Glomerular visceral epithelial cell (primary cell): Measurements from ENCODE around the gene OR2C1.

ENCODE experiments used
- DNase-seq: peaks from one replicate; pipeline ENCODE4 v3.0.0-alpha.2; 2016; ENCODE audit errors: extremely low spot score

Gene OR2C1

DNA sequence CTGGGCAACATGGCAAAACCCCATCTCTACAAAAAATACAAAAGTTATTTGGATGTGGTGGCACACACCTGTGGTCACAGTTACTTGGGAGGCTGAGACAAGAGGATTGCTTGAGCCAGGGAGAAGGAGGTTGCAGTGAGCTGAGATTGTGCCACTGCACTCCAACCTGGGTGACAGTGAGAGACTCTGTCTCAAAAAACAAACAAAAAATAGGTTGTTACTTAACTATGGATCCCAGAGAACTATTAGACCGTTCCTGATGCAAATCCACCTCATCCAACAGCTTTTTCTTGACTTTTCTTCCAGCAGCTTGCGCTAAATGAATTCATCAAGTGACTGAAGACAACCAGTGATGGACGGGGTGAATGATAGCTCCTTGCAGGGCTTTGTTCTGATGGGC, at the start of gene OR2C1:
Gene OR2C1, plus strand, starts transcription at position 301 of the 400 bp plus-strand sequence. Its CDS starts 52 bp downstream, at position 353.
- no peak for DNase-seq

DNA sequence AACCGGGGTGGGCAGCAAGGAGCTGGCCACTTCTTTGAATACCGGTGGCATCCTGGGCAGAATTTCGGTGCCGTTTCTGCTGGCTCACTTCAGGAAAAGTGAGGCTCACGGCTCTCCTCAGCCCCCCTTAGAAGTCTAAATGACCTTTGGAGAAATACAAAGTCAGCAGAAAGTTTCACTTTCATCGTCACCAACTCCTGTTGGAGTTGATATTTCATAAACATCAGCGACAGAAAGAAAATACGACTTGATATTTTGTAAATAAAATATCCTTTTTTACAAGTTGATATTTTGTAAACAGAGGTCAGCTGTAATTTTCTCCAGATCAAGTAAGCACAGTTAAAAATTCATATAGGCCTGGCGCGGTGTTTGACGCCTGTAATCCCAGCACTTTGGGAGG, 49.6 kb upstream of the OR2C1 start:
- no peak for DNase-seq

DNA sequence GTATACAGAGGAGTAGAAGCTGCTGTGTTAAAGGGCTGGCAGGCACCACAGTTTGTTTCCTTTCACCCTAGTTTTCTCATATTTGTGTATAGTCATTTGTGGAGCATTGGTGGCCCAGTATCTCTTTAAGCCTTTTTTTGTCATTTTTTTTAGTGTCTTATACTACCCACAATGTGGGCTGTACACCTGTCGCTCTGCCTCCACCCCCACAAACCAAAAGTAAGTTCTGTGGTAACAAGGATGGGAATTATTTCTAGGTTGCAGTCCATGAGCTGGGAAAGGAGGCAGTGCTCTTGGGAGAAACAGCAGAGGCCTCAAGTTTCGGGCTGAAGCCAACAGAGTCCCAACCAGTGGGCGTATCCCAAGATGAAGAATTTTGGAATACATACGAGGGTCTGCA, 44.2 kb upstream of the OR2C1 start:
- DNase-seq = no peak

DNA sequence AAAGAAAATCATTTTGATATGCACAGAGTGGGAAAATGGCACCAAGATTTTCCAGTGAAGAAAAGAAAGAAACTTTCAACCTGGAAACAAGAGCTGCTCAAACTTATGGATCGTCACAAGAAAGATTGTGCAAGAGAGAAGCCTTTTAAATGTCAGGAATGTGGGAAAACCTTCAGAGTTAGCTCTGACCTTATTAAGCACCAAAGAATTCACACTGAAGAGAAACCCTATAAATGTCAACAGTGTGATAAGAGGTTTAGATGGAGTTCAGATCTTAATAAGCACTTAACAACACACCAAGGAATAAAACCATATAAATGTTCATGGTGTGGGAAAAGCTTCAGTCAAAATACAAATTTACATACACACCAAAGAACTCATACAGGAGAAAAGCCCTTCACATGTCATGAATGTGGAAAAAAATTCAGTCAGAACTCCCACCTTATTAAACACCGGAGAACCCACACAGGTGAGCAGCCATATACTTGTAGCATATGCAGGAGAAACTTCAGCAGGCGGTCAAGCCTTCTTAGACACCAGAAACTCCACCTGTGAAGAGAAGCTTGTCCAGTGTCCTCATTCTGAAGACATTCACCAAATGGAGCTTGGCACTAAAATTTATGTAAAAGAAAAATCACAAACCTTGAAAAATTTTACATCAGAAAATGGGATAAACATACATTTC, 38.2 kb upstream of the OR2C1 start:
- no peak for DNase-seq

DNA sequence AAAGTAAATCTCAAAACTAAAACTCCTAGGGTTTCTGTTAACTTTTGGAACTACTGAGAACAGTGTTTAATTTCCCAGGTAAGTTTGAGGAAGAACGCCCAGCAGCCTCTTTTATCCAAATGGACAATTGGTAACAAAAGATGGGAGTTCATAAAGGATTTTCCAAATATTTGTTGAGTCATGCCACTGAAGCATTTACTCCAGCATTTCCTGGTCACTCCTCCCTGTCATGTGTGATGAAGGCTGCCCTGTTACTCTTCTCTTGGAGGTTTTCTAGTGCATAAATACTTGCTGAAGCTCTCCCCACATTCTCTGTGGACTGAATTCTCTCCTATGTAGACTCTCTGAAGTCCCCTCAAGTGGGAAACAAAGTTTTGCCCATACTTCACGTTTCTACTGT, 33.9 kb upstream of the OR2C1 start:
- DNase-seq = no peak

DNA sequence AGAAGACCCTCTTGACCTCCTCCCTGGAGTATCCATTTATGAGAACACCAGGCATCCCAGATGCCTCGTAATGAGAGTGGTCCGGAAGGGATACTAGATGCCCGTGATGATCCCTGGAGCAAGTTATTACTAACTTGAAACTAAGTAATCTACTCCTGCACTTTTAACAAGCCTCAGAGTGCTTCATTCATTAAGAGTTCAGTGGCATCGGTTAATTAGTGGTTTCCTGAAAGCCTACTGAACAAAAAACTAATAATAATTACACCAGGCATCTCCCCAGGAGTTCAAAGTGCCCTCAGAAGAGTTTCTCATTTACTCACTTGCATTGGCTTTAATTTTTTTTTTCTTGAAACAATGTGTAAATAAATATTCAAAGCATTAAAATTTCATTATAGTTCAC, 28.2 kb upstream of the OR2C1 start:
- DNase-seq = no peak

DNA sequence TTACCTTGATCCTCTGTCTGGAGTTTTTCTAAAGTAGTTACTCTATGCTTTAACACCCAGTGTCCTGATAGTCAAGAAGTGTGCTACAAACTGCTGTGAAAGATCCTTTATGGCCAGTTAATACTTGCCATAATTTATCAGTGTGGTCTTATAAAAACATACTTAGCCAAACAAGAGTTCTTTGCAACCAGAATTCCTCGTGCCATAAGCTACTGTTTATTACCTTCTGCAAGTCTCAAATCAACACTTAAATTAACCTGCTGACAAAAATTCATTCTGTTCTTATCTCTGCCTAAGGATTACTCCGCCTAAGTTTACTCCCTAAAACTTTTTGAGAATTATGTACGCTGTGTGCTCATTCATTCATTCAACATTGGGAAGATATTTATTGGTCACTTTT, 27.6 kb upstream of the OR2C1 start:
- no peak for DNase-seq

DNA sequence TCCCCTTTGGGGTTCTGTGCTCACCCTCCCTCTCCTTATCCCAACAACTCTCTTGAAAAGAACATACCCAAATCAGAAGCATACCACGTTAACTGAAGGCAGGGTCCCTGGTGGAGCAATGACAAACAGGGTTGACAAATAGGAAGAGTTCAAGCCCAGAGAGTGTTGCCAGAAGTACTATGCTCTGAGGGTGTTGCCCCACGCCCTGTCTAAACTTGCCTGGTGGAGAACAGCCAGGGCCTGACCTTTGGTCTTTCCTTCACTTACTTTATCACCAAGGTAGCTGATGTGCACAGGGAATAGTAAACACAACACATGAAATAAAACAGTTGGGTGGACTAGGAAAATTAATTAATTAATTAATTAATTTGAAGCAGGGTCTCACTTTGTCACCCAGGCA, 27.0 kb upstream of the OR2C1 start:
- DNase-seq = no peak

DNA sequence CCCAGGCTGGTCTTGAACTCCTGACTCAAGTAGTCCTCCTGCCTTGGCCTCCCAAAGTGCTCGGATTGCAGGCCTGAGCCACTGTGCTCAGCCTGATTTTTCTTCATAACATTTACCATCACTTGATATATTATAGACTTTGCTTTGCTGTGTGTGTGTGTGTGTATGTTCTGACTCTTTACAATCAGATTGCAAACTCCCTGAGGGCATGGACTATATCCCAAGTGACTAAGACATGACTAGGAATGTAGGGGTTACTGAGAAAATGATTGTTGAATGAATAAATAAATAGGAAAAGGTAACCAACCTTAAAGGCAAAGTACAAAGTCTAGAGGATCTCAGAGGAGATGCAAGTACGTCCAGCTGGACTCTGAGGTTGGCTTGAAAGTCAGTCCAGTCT, 9.6 kb upstream of the OR2C1 start:
- no peak for DNase-seq

DNA sequence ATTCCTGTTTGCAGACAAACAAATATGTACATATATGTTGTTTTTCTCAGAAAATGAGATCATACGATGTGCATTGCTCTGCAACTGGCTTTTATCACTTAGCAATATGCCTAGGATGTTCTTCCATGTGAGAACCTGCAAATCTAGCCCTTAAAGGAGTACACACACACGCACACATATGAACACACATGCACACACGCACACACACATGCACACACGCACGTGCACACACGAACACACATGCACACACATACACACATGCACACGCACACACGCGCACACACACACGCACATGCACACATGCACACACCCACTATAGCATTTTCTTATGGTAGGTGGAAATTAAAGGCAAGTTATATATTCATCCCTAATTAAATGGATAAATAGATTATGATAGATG, 8.1 kb upstream of the OR2C1 start:
- DNase-seq = no peak

DNA sequence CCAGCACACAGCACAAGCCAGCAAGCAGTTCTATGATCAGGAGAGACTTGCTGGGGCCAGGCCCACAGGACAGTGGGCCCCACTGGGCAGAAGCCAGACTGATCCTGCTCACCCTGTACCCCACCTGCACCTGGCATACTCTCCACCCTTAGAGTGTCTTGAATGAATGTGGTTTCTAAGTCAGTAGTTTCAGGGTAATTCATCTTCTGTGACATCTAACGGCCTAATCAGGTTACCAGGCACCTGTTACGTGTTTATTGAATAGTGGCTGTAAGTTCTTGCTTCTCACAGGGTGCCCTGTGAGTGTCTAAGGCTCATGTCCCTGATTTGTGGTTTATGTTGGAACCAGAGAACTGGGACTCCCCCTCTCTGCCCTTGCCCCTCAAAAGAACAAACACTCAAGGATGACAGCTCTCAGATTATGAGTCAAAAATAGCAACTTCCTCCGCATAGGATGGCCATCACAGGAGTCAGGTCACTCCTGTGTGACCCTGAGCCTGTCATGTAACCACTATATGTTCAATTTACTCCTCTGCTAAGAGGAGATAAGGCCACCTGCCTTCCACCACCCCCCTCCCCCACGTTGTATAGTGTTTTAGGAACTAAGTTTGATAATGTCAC, 7.0 kb upstream of the OR2C1 start:
- DNase-seq = no peak

DNA sequence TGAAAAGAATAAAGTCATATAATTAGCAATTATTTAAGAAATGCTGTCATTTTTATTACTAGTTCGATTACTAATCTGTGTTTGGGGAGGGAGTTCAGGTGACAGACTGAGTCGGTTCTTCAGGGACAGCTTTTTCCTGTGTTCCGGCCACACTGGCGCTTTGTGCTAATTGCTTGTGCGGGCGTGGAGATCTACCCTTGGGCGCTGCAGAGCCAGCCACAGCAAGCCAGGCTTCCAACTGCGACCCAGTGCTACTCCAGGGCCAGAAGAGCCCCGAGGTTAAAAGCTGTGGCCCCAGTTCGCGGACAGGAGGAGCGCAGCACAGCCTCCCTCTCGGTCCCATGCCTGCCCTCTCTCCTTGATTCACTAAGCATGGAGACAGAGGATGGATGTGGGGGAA, 6.5 kb upstream of the OR2C1 start:
- no peak for DNase-seq

DNA sequence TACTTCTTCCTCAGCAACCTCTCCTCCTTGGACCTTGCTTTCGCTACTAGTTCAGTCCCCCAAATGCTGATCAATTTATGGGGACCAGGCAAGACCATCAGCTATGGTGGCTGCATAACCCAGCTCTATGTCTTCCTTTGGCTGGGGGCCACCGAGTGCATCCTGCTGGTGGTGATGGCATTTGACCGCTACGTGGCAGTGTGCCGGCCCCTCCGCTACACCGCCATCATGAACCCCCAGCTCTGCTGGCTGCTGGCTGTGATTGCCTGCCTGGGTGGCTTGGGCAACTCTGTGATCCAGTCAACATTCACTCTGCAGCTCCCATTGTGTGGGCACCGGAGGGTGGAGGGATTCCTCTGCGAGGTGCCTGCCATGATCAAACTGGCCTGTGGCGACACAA, 429 bp downstream of the OR2C1 start:
- DNase-seq = no peak

DNA sequence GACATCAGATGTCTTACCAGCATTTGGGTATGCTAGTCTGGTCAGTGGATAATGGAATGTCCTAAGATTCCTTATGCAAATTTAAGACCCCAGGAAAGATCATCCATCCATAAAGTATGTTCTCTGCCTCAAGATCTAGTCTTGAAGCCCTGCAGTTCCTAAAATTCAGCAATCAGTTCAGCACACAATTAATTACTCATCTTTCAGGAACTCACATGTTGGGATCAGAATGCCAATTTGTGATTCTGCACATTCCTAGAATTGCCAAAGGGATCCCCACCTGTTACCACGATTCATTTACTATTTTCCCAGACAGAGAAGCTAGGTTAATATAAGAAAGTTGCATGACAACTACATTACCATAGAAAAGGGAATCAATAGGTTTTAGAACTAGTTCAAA, 3.2 kb downstream of the OR2C1 start:
- peak; percentile 36 for DNase-seq

DNA sequence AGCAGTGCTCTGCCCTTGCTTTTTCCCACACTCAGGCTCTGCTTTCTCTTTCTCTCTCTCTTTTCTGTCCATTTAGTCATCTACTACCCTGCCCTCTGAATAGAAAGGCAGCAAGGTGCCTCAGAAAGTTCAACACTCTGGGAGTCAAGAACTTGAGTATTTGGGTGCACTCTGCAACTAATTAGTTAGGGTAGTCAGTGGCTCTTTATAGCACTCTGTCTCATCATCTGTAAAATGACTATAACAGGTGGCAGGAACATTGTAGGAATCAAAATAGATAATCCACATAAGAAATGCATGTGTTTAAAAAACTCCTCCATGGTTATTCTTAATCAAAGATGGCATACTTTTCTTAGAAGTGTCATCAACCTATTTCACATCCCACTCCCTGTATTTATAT, 7.2 kb downstream of the OR2C1 start:
- no peak for DNase-seq

DNA sequence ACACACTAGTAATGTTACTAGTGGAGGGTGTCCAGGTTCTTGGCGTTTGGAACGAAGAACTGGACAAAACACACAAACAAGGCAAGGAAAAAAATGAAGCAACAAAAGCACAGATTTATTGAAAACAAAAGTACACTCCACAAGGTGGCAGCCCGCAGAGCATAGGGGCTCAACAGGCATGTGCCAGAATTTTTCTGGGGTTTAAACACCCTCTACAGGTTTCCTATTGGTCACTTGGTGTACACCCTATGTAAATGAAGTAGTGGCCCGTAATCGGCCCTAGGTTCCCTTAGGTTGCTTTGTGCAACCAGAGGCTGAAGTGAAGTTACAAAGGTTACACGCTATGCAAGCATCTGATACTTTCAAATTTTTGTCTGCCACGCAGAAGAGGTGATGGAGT, 8.1 kb downstream of the OR2C1 start:
- DNase-seq = no peak

DNA sequence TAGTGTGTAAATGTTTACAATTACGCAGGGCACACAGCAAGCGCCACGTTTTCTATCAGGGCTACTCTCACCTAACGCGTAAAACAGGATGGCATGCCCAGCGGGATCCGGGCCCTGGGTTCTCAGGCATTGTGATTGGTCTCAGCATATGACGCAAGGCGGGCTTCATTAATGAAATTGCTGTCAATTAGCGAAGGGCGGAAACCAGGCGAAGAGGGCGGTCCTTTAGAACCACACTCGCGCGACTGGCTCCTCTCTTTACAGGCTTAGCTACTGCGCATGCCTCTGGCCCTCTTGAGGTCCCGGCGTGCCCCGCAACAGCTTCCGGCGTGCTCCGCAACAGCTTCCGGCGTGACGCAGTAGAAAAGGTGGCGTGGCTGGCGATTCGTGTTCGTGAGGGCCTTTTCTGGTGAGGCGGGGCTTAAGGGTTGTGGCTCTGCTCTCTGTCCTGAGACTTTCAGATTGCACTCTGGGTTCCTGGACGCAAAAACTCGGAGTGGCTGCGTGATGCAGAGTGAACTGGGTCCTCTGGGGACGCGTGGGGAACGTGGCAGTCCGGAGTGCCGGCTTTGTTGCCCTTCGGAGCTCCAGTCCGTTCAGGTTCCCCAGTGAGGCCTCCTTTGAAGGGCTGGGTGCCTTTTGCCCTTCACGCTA, 9.2 kb downstream of the OR2C1 start:
- DNase-seq = peak; percentile 84

DNA sequence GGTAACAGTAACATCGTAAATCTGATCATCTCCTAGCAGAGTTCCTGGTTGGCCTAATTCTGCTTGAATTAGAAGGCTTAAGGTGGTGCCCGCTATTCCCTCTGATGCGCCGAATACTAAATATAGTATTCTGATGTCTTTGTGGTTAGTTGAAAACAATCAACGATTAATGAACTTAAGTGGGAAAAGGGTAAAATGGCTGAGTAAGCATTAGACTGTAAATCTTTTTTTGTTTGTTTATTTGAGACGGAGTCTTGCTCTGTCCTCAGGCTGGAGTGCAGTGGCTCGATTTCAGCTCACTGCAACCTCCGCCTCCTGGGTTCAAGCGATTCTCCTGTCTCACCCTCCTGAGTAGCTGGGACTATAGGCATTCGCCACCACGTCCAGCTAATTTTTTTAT, 13.4 kb downstream of the OR2C1 start:
- no peak for DNase-seq

DNA sequence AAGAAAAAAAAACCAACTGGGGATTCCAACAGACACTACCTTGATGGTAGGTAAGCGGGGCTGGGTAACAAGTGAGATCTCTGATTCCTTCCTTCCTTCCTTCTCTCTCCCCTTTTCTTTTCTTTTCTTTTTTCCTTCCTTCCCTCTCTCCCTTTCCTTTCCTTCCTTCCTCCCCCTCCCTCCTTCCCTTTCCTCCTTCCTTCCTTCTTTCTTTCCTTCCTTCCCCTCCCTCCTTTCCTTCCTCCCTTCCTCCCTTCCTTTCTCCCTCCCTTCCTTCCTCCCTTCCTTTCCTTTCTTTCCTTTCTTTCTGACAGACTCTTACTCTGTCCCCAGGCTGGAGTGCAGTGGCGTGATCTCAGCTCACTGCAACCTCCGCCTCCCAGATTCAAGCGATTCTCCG, 20.0 kb downstream of the OR2C1 start:
- DNase-seq = no peak

DNA sequence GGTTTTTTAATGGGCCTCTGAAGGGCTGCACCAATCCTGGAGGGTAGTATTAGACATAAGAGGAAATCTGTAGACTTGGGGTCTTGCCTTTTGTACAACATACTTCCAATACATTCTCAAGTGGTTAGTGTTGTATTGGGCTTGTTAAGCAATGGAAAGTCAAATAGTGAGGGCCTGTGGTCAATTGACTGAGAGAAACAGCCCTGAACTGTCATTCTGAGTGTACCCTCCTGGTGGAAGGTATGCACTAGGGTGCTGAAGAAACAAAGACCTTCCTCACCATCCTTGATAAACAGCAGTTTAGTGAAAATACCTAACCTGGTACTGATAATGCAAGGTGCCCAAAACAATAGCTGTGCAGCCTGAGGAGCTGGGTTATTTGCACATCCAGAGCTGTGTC, 22.2 kb downstream of the OR2C1 start:
- DNase-seq = no peak

DNA sequence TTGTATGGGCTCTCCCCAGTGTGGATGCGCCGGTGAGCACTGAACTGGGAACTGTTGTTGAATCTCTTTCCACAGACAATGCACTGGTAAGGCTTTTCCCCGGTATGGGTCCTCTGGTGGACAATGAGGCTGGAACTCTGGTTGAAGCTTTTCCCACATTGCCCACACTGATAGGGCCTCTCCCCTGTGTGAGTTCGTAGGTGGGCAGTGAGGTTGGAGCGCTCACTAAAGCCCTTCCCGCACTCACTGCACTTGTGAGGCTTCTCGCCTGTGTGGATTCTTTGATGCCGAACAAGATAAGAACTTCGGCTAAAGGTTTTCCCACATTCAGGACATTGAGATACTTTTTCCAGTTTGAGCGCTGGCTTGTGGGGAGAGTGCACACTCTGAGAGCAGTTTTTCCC, 27.4 kb downstream of the OR2C1 start:
- no peak for DNase-seq

DNA sequence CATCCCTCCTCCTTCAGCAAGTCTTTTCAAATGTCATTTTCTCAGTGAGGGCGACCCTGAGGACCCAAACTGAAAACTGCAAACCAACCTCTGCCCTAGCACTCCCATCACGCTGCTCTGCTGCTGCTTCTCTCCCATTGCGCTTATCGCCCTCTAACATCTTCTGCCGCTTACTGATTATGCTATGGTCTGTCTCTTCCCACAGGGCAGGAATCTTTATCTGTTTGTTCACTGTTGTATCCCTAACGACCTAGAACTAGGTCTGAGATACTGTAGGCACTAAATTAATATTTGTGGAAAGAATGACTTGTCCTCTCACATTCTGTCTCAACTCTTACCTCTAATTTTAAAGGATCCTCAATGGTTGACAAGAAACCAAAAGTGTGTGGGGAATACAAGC, 32.6 kb downstream of the OR2C1 start:
- DNase-seq = no peak

DNA sequence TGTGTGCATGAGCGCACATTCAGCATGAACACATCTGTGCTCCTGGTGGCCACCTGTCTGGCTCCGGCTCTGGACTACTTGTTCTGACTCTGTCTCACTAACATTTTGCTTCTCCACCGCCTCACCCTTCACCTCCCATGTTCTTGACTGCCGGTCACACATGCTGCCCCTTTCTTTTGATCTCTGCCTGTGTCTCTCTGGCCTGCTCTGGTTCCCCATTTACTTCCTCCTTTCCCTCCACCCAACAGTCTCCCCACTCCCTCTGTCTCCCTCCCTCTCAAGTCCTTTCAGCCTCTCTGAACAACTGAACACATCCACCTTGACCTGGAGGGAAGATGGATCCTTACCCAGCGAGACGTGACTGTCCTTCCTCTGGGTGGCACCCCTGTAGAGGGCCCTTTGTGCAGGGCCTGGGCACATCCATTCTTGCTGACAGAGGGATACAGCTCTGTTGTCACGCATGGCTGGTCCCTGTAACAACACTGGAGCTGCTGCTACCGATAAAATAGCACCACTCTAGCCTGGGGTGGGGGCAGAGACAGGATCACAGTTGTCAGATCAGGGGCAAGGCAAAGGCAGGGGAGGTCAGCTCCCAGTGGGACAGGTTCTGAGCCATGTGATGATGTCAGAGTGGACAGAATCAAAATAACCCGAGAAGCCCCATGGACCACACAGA, 34.1 kb downstream of the OR2C1 start:
- no peak for DNase-seq
